ENCODE data around the gene ARID4B. TPM values are rescaled to one million over a fixed set of nuclear protein-coding genes. Genes with fewer than 3 reads are reported as not detected.

The ARID4B gene
- total RNA-seq, 1 experiment from 2014 or later = 16.8 TPM

GRCh38 chr1:235240960-235241359, 87.0 kb downstream of the ARID4B start:
- H3K9me2 ChIP-seq (replicated peaks; ENCODE audit: low read length) = no peaks in the 10 kb centered on the region
- H3K36me3 ChIP-seq (ENCODE audit: low read depth, low read length) = peaks cover 3% of the 10 kb centered on the region; the same call in 1 of the 2 replicates
- H3F3A ChIP-seq (ENCODE audit: low read length, unreplicated experiment) = no peaks in the 10 kb centered on the region
- H3K27ac ChIP-seq (ENCODE audit: low read length) = no peak overlapping the region
- no peak overlapping the region for H2AFZ ChIP-seq (ENCODE audit: low read length)
- CTCF ChIA-PET = no interaction called here
- no peaks in the 10 kb centered on the region for H3K79me2 ChIP-seq (ENCODE audit: low read length)
- no TSS peak for BruUV-seq (replicated peaks)
- H3K9me3 ChIP-seq (ENCODE audit: low read length) = no peaks in the 10 kb centered on the region
- no peak overlapping the region for H3K4me2 ChIP-seq (ENCODE audit: low read length)
- H3K9ac ChIP-seq (ENCODE audit: low read length) = no peak overlapping the region
- DNase-seq (no peak), ATAC-seq (no peak)
- no peaks in the 10 kb centered on the region for H4K20me1 ChIP-seq (ENCODE audit: low read length)
- POLR2A ChIA-PET (ENCODE audit: unreplicated experiment) = no interaction called here
- H3K4me3 ChIP-seq (ENCODE audit: low read length) = no peak overlapping the region
- no peak for TF ChIP-seq EZH2 (IDR thresholded peaks at IDR 0.05; ENCODE audit: low read length, unreplicated experiment)
- TF ChIP-seq EZH2phosphoT487 (IDR thresholded peaks at IDR 0.05; ENCODE audit: borderline replicate concordance, low read length) = no peak
- no peak for TF ChIP-seq CTCF (conservative IDR thresholded peaks at IDR 0.05; ENCODE audit: low read depth, low read length)
- intact Hi-C loops (cut with micrococcal nuclease) = no loop called here
- H3K27me3 ChIP-seq (ENCODE audit: low read length) = no peaks in the 10 kb centered on the region
- peaks cover 3% of the 10 kb centered on the region for H3K4me1 ChIP-seq (ENCODE audit: insufficient read depth, low read length)

- H3K9ac ChIP-seq (ENCODE audit: low read length) = no peak overlapping the region
- ATAC-seq = no peak
- H3K4me2 ChIP-seq (ENCODE audit: low read length) = no peak overlapping the region
- no peaks in the 10 kb centered on the region for H4K20me1 ChIP-seq (ENCODE audit: low read length)
- no peak overlapping the region for H2AFZ ChIP-seq (ENCODE audit: low read length)
- H3K9me3 ChIP-seq (ENCODE audit: low read length) = no peaks in the 10 kb centered on the region
- no peaks in the 10 kb centered on the region for H3K79me2 ChIP-seq (ENCODE audit: low read length)
- no peaks in the 10 kb centered on the region for H3K4me1 ChIP-seq (ENCODE audit: insufficient read depth, low read length)
- no peak overlapping the region for H3K27ac ChIP-seq (ENCODE audit: low read length)
- no peaks in the 10 kb centered on the region; the same call in 1 of the 2 replicates for H3K36me3 ChIP-seq (ENCODE audit: low read depth, low read length)
- no TSS peak for BruUV-seq (replicated peaks)
- H3K9me2 ChIP-seq (replicated peaks; ENCODE audit: low read length) = no peaks in the 10 kb centered on the region
- TF ChIP-seq EZH2phosphoT487 (IDR thresholded peaks at IDR 0.05; ENCODE audit: borderline replicate concordance, low read length) (no peak), EZH2 (IDR thresholded peaks at IDR 0.05; ENCODE audit: low read length, unreplicated experiment) (no peak), CTCF (conservative IDR thresholded peaks at IDR 0.05; ENCODE audit: low read depth, low read length) (no peak)
- ChIA-PET POLR2A (ENCODE audit: unreplicated experiment) (no interaction called here), CTCF (no interaction called here)
- intact Hi-C loops (cut with micrococcal nuclease) = no loop called here
- no peak for DNase-seq
- no peak overlapping the region for H3K4me3 ChIP-seq (ENCODE audit: low read length)
- no peaks in the 10 kb centered on the region for H3K27me3 ChIP-seq (ENCODE audit: low read length)
- H3F3A ChIP-seq (ENCODE audit: low read length, unreplicated experiment) = no peaks in the 10 kb centered on the region
Measured at GRCh38 chr1:235239851-235240250, 88.1 kb downstream of the ARID4B start.

GRCh38 chr1:235238558-235238957, 89.4 kb downstream of the ARID4B start:
- DNase-seq = no peak
- no peaks in the 10 kb centered on the region for H3K27me3 ChIP-seq (ENCODE audit: low read length)
- no peaks in the 10 kb centered on the region; the same call in 1 of the 2 replicates for H3K36me3 ChIP-seq (ENCODE audit: low read depth, low read length)
- no peak overlapping the region for H3K4me2 ChIP-seq (ENCODE audit: low read length)
- no peaks in the 10 kb centered on the region for H4K20me1 ChIP-seq (ENCODE audit: low read length)
- no peaks in the 10 kb centered on the region for H3K4me1 ChIP-seq (ENCODE audit: insufficient read depth, low read length)
- ATAC-seq = no peak
- BruUV-seq (replicated peaks) = no TSS peak
- no peak overlapping the region for H3K27ac ChIP-seq (ENCODE audit: low read length)
- TF ChIP-seq EZH2phosphoT487 (IDR thresholded peaks at IDR 0.05; ENCODE audit: borderline replicate concordance, low read length) = no peak
- no peak for TF ChIP-seq CTCF (conservative IDR thresholded peaks at IDR 0.05; ENCODE audit: low read depth, low read length)
- TF ChIP-seq EZH2 (IDR thresholded peaks at IDR 0.05; ENCODE audit: low read length, unreplicated experiment) = no peak
- H3F3A ChIP-seq (ENCODE audit: low read length, unreplicated experiment) = no peaks in the 10 kb centered on the region
- ChIA-PET POLR2A (ENCODE audit: unreplicated experiment) (no interaction called here), CTCF (no interaction called here)
- H3K79me2 ChIP-seq (ENCODE audit: low read length) = no peaks in the 10 kb centered on the region
- no peak overlapping the region for H2AFZ ChIP-seq (ENCODE audit: low read length)
- no peak overlapping the region for H3K4me3 ChIP-seq (ENCODE audit: low read length)
- intact Hi-C loops (cut with micrococcal nuclease) = no loop called here
- no peaks in the 10 kb centered on the region for H3K9me2 ChIP-seq (replicated peaks; ENCODE audit: low read length)
- no peak overlapping the region for H3K9ac ChIP-seq (ENCODE audit: low read length)
- no peaks in the 10 kb centered on the region for H3K9me3 ChIP-seq (ENCODE audit: low read length)
